Measurements from ENCODE around the gene PRDM11. TPM values are rescaled to one million over a fixed set of nuclear protein-coding genes. Genes with fewer than 3 reads are reported as not detected.

Gene PRDM11
- total and polyA plus RNA-seq, 10 of the 15 experiments (the other 5 are each of a cell fraction or from before 2014, with no cell fraction given) = 0.03 to 2.4 (median 0.53) TPM

DNA sequence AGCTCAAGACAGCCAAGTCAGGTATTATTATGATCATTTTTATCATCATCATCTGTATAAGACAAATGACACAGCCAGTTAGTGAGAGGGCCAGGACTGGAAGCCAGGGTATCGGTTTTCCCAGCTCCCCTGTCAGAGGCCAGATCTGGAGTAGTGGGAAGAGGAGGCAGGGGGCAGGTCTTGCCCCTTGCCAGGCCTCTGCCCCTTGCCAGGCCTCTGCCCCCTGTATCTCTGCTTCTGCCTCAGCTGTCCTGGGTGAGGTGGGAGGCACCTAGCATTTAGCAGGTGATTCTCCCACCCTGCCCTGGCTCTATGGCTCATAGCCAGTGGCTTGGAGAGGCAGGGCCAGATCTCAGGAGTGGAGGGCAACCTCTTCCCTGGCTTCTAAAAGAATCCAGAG lies 67.3 kb downstream of the PRDM11 start:
- DNase-seq (ENCODE audit: low read depth, low spot score) = no peak
- TF ChIP-seq RELA (IDR thresholded peaks at IDR 0.05; ENCODE audit: borderline replicate concordance, partially characterized antibody) = no peak
- Histone ChIP-seq H3K4me2 (ENCODE audit: control insufficient read depth, insufficient read depth) (no peak overlapping the region), H3K27me3 (replicated peaks in 1 of 2; ENCODE audit: control insufficient read depth in 2 of 2, insufficient read depth in 2 of 2, low read length in 1 of 2) (no peaks in the 10 kb centered on the region), H3K79me2 (ENCODE audit: control insufficient read depth, insufficient read depth, low read length) (no peaks in the 10 kb centered on the region), H3K4me3 (no peak overlapping the region), H3K27ac (ENCODE audit: control insufficient read depth, insufficient read depth) (no peak overlapping the region), H3K9ac (ENCODE audit: control insufficient read depth, insufficient read depth, low read length) (no peak overlapping the region), H3K36me3 (ENCODE audit: control insufficient read depth in 2 of 2, insufficient read depth in 2 of 2, low read length in 1 of 2) (no peaks in the 10 kb centered on the region; a peak in 1 of 4 replicates), H2AFZ (ENCODE audit: control insufficient read depth, low read depth, low read length) (no peak overlapping the region), H4K20me1 (ENCODE audit: control insufficient read depth, insufficient read depth) (no peaks in the 10 kb centered on the region), H3K9me3 (replicated peaks; ENCODE audit: control insufficient read depth, insufficient read depth, low read length) (no peaks in the 10 kb centered on the region), H3K4me1 (ENCODE audit: control insufficient read depth, insufficient read depth, low read length) (peaks cover 4% of the 10 kb centered on the region)
- intact Hi-C loops (cut with micrococcal nuclease; ENCODE audit: unreplicated experiment) = no loop called here
- CTCF ChIA-PET = no interaction called here
- BruUV-seq (replicated peaks) = no TSS peak
- SMC1A ChIA-PET (ENCODE audit: uncharacterized antibody, unreplicated experiment) = no interaction called here
- in situ Hi-C loops (cut with MboI) = no loop called here
- POLR2A ChIA-PET = no interaction called here
- RAD21 ChIA-PET (ENCODE audit: unreplicated experiment) = no interaction called here
- FAIRE-seq = no peak
- WGBS (ENCODE audit: insufficient coverage, insufficient replicate concordance, low lambda C conversion rate, missing lambda C conversion rate) = 42% methylated on average over 1 of the region's 1 CpG
- ATAC-seq = no peak

DNA sequence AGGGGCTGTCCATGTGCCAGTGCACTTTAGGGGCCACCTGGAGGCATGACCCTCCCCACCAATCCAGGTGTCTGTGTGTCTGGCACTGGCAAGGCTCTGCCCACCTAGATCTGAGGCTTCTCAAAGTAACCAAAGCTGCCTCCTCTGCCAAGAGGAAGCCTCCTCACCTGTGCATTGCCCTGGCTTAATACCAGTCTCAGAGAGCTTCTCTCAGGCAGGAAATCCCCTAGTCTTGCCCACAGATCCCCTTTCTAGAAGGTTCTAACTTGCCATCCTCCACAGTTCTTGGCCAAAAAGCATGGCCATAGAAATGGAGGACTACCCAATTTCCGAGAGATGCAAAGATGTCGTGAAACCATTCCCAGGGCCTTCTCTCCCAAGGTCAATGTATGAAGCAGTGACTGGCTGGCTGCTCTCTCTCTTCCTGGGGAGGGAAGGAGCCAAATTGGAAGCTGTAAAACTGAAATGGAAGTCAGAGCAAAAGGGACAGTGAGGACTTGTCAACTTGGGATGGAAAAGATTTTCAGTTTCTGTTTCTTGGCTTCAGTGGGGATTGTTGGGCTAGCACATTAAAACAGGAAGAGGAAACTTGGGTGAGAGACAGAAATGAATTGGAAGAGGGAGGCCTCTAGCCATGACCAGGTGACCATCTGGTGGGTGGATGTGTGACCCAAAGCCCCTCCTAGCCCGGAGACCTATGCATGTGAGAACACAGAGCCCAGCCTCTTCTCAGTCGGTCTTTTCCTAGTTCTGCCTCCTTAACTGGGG lies 68.8 kb downstream of the PRDM11 start:
- no peaks in the 10 kb centered on the region for H3K27me3 ChIP-seq (replicated peaks in 1 of 2; ENCODE audit: control insufficient read depth in 2 of 2, insufficient read depth in 2 of 2, low read length in 1 of 2)
- ATAC-seq (peak; percentile 53; the same call in 2 of the 3 replicates), DNase-seq (ENCODE audit: low read depth, low spot score) (no peak), FAIRE-seq (no peak)
- no TSS peak for BruUV-seq (replicated peaks)
- ChIA-PET RAD21 (ENCODE audit: unreplicated experiment) (no interaction called here), CTCF (no interaction called here), SMC1A (ENCODE audit: uncharacterized antibody, unreplicated experiment) (no interaction called here), POLR2A (no interaction called here)
- no peak overlapping the region for H3K9ac ChIP-seq (ENCODE audit: control insufficient read depth, insufficient read depth, low read length)
- H3K9me3 ChIP-seq (replicated peaks; ENCODE audit: control insufficient read depth, insufficient read depth, low read length) = no peaks in the 10 kb centered on the region
- WGBS (ENCODE audit: insufficient coverage, insufficient replicate concordance, low lambda C conversion rate, missing lambda C conversion rate) = 62% methylated on average over 4 of the region's 4 CpGs
- H4K20me1 ChIP-seq (ENCODE audit: control insufficient read depth, insufficient read depth) = no peaks in the 10 kb centered on the region
- in situ Hi-C loops (cut with MboI) = no loop called here
- H3K4me1 ChIP-seq (ENCODE audit: control insufficient read depth, insufficient read depth, low read length) = peaks cover 4% of the 10 kb centered on the region
- H3K4me3 ChIP-seq = no peak overlapping the region
- TF ChIP-seq GATAD2B (conservative IDR thresholded peaks at IDR 0.05; ENCODE audit: low read depth) = no peak
- TF ChIP-seq SPI1 (IDR thresholded peaks at IDR 0.05; ENCODE audit: borderline replicate concordance, insufficient read depth, low read depth, low read length) = peak; percentile 41; the same call in 1 of the 2 replicates
- TF ChIP-seq BCL11A (IDR thresholded peaks at IDR 0.05; ENCODE audit: low read depth, low read length) = no peak
- intact Hi-C loops (cut with micrococcal nuclease; ENCODE audit: unreplicated experiment) = no loop called here
- H2AFZ ChIP-seq (ENCODE audit: control insufficient read depth, low read depth, low read length) = no peak overlapping the region; the same call in 1 of the 2 replicates
- no peaks in the 10 kb centered on the region for H3K36me3 ChIP-seq (ENCODE audit: control insufficient read depth in 2 of 2, insufficient read depth in 2 of 2, low read length in 1 of 2)
- H3K79me2 ChIP-seq (ENCODE audit: control insufficient read depth, insufficient read depth, low read length) = no peaks in the 10 kb centered on the region
- H3K4me2 ChIP-seq (ENCODE audit: control insufficient read depth, insufficient read depth) = no peak overlapping the region
- no peak overlapping the region for H3K27ac ChIP-seq (ENCODE audit: control insufficient read depth, insufficient read depth)
